Left forelimb (tissue), 1 donor: ENCODE measurements around the gene LRRC59.
A peak's percentile ranks its signal among the peaks of the same experiment; 100 is the strongest.
"Not testable (repeated sequence)": the region's sequence is repeated elsewhere in the genome, so short reads cannot be mapped to it uniquely, and the experiment has no call there.

Source experiments
- DNase-seq: peaks from one replicate; pipeline ENCODE4 v3.0.0-alpha.2; 2018; ENCODE audit warnings: low spot score

LRRC59 gene

DNA sequence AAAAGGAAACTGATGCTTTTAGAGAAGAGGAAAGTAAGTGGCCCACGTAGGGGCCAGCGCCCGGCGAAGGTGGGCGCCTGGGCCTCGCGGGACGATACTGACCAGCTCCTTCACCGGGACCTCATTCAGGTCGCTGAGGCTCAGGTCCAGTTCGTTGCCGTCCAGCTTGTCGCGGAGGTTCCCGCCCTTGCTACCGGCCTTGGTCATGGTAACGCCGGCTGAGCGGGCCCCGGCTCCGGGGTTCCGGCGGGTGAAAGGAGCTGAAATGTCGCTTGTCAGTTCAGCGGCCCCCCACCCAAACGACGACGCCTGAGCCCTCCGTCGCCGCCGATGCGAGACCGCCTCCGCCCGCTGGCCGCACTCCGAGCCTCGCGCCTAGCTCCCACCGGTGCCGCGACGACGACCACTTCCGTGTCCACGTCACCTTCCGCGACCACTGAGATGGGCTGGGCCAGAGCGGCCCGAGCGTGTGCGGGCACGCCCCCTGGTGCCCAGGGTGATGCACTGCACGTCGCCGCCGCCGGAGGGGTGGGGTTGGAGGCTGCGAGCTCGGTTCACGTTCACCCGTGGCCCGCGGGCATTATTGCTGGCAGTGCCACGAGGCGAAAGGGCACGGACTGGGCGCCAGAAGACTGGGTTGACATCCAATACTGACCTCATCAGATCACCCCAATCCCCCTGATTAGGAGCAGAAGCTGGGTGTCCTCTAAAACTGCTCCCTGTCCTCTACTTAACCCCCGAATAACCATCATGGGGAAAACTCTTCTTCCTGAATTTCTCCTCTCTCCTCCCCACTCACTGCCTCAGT is at the start of gene LRRC59:
LRRC59 (minus strand) TSS at position 413 of the 808 bp plus-strand sequence; CDS start at position 207, 206 bp downstream.
- DNase-seq = peak; percentile 95

DNA sequence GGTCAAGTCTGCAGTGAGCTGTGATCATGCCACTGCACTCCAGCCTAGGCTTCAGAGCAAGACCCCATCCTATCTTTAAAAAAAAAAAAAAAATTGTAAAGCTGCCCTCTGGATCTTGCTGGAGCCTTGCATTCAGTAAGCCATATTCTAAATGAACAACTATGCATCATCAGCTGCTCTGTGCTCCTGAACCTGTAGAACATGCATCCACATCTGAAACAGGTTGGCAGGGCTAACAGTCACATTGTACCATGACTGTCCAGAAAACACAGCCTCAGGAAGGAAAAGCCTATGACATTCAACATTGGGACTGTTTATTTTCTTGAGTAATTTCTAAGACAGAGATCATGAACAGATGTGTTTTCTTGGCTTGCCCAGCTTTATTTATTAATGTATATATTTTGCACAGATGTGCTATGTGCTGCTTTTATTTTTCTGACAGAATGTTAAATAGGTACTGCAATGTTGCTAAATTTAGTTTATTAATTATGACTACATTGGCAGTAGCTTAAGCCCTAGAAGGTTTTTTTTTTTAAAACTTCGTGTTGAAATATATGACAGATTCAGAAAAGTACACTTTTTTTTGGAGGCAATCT is 48.5 kb upstream of the LRRC59 start:
- no peak for DNase-seq

DNA sequence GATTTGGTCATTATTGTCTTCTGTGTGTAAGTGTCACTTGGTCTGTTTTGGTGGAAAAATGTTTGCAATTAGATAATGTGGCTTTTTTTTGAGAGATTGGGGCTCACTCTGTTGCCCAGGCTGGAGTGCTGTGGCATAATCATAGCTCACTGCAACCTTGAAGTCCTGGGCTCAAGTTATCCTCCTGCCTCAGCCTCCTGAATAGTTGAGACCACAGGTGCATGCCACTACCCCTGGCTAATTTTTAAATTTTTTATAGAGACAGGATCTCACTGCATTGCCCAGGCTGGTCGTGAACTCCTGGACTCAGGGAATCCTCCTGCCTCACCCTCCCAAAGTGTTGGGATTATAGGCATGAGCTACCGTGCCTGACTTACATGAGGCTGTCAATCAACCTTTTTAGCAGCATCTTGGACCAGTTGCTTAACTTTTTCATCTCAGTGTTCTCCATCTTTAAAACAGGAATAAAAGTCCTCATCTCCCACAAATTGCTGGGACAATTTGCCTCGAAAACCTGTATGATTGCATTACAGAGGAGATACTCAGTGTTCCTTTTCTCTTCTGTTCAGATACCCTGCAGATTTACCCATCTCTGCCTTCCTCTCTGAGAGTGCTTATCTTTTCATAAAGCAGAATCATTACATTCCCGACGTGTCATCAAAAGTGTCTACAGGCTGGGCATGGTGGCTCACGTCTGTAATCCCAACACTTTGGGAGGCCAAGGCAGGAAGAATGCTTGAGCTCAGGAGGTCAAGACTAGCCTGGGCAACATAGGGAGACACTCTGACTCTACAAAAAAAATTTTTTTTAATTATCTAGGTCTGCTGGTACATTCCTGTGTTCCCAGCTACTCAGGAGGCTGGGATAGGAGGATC is 47.8 kb upstream of the LRRC59 start:
- DNase-seq = no peak

DNA sequence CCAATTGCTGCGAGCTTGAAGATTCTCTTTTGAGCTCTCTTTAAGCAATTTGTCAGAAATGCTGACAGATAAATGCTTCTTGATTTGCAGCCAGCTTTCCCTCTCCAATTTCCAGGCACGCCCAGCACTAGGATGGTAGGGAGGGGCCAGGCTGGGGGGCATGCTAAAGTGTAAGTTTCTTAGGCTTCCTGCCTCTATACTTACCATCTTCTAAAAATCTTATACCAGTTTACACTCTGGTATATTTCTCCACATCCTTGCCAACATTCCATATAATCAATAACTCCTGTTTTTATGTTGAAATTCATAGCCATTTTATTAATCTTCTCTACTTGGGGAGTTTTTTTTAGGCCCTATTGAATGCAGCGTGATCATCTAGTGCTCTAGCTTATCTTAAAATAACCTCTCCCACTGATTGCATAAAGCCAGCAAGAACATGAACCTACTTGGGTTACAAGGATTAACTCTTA is 46.2 kb upstream of the LRRC59 start:
- no peak for DNase-seq

DNA sequence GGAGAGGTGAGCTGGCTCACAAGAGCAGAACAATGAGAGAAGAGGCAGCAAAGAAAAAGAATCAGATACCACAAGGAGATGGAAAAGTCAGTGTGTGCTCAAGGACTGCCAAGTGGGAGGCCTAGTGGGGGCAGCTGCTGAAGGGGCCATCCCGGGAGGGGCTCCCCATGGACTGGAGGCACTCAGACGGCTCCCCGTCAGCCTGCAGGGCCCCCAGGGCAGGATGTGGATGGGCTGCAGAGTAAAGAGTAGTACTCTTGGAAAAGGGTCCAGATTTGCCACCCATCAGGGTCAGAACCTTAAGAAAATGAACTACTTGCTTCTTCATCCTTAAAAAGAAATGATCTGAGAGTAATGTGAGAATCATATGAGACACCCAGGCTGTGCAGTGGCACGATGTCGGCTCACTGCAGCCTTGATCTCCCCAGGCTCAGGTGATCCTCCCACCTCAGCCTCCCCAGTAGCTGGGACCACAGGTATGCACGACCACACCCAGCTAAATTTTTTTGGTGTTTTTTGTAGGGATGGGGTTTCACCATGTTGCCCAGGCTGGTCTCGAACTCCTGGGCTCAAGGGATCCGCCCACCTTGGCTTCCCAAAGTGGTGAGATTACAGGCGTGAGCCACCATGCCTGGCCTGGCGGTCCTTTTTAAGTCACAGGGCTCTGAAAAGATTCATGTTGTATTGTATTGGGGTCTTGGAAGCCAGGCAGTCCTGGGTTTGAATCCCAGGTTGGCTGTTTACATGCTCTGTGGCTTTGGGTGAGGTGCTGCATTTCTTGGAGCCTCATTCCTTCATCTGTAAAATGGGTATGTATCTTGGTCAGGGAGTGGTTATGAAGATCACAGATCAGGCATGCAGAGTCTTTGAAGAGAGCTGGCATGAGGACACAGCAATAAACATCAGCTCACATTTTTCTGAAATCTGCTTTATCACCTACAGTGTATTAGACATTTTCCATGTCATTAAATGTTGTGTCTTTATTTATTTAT is 43.8 kb upstream of the LRRC59 start:
- DNase-seq = no peak

DNA sequence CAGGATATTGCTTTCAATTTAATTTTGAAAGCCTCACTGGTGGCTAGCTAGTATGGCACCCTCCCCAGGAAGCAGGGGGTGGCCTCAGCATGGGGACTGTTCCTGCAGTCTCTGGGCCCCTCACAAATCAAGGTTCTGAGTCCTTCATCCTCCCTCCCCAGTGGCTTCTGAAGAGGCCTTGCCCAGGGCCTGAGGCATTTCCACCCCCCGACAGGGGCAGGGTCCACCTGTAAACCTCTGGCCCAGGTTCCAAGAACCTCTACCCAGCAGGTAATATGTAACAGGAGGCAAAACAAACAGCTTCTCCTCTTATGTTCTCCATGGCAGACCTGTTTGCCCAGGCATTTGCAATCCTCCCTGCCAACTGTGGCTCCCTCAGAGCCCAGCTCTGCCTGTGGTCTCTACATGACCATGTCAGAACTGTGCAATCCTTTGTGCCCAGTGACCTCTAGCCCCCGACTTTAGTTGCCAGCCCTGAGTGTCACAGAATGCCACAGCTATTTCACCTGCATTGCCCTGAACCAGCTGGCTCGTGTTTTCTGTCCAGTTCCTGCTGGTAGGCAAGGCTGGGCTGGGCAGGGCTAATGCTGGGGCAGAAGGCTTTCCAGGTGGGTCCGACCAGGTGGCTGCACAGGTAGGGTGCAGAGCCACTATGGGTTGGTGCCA is 43.0 kb upstream of the LRRC59 start:
- no peak for DNase-seq

DNA sequence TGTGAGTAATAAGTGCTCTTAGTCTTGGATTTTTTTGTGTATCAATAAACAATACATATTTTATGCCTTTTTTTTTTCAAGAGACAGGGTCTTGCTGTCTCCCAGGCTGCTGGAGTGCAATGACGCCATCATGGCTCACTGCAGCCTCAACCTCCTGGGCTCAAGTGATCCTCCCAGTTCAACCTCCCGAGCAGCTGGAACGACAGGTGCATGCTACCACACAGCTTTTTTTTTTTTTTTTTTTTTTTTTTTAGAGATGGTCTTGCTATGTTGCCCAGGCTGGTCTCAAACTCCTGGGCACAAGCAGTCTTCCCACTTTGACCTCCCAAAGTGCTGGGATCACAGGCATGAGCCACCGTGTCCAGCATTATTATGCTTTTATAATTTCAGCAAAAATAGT is 41.7 kb upstream of the LRRC59 start:
- no peak for DNase-seq

DNA sequence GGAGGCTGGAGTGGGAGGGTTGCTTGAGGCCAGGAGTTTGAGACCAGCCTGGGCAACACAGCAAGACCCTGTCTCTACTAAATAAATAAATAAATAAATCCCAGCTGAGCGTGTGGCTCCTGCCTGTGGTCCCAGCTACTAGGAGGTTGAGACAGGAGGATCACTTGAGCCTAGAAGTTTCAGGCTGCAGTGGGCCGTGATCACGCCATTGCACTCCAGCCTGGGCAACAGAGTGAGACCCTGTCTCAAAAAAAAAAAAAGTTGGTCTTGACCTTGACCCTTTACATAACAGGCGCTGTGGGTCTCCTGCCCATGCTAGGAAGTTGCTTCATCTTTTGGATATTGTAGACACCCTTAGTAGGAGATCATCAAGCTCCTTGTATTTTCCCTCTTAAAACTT is 40.1 kb upstream of the LRRC59 start:
- DNase-seq = no peak

DNA sequence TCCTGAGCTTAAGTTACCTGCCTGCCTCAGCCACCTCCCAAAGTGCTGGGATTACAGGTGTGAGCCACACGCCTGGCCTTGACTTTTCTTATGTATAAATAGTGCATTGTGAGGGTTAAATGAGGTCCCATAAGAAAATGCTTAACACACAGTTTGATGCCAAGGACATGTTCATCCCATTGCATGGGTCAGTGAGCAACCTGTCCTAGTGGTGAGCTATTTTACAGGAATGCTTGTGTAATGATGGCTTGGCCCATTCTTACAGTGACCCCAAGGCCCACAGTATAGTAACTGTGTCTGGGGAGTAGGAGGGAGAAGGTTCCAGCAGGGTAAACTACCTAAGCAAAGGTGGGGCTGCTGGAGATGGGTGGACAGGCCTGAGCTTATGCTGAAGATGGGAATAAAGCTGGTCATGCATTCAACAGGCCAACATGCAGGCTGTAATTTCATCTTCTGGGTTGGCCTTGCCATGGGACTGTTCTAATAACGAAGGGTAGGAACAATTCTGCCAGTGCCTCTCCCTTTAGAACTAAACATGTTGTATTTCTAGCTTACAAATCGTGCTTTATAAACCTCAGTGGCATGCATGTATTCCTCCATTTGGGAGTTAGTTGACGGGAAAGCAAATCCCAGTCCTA is 34.9 kb upstream of the LRRC59 start:
- DNase-seq = no peak

DNA sequence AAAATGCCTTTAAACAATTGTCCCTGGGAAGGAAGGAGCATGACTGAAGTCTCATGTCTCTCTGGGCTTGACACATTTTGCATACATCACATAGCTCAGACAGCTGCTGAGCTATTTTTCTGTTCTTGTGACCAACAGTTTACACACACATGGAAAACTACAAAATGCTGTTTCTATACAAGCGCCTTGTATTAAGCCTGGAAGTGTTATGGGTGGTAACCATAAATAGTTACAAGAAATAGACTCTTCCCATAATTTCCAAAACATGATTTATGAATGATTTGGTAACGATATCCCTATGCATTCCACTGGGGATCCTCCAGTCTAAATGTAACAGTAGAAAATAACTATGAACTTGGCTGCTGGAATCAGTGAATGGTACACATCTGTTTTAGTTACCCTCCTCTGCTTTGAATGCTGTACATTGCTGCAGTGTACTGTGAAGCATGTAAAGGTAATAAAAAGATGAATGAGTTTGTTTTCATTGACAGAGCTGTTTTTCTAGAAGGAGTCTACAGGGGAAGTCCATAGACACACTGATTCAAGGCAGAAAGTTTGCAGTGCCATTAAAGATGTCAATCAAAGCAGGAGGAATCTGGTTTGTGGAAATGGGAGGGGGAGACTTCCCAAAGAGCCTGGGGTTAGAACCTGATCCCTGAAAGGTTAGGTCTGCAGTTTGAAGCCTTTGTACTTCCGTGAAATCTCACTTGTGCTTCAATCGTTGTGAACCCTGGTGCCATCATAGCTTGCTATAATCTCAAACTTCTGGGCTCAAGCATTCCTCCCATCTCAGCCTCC is 33.7 kb upstream of the LRRC59 start:
- DNase-seq = no peak

DNA sequence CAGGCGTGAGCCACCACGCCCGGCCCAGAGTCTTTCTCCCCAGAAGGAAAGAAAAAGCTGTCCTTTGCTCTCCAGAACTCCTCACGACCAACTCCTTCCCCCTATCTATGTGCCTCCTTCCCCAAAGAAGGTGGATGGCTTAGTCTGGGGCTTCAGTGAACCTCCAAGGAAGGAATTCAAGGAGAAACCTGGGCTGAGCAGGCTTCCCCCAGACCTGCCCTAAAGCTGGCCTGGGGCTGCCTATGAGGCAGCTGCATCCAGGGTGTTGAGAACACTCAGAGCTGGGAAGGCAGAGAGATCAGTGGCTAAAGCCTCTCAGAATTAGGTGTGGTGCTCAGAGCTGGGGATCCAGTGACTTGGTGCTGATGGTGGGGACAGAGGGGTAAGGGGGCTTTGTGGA is 32.5 kb upstream of the LRRC59 start:
- DNase-seq = no peak

DNA sequence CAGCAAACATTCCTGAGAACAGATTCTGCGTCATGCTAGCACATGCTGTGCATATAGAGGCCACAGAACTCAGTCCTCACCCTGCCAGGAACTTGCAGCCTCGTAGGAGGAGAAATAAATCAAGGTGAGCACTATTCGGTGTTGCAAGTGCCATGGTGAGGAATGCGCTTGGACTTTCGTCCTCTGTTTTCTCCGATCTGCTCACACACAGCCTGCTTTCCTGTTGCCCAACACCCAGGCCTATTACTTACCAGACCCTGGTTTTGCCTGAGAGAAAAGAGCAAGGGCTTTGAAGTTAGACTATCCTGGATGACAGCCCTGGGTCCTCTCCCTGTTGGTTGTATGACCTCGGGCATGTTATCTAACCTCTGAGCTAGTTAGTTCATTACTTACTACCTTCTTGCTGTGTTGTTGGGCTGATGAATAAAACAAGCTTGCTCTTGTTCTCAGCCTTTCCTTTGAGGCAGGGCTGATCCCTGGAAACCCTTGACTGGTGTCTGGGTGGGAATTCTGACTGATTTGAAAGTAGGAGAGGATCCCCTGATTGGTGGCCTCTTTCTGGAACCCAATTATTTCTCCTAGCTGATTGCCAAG is 31.6 kb upstream of the LRRC59 start:
- no peak for DNase-seq

DNA sequence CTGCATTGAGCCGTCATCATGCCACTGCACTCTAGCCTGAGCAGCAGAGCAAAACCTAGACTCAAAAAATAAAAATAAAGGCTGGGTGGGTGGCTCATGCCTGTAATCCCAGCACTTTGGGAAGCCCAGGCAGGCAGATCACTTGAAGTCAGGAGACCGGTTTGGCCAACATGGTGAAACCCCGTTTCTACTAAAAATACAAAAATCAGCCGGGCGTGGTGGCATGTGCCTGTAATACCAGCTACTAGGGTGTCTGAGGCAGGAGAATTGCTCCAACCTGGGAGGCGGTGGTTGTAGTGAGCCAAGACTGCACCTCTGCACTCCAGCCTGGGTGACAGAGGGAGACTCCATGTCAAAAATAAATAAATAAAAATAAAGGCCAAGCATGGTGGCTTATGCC is 30.8 kb upstream of the LRRC59 start:
- DNase-seq = not testable (repeated sequence)

DNA sequence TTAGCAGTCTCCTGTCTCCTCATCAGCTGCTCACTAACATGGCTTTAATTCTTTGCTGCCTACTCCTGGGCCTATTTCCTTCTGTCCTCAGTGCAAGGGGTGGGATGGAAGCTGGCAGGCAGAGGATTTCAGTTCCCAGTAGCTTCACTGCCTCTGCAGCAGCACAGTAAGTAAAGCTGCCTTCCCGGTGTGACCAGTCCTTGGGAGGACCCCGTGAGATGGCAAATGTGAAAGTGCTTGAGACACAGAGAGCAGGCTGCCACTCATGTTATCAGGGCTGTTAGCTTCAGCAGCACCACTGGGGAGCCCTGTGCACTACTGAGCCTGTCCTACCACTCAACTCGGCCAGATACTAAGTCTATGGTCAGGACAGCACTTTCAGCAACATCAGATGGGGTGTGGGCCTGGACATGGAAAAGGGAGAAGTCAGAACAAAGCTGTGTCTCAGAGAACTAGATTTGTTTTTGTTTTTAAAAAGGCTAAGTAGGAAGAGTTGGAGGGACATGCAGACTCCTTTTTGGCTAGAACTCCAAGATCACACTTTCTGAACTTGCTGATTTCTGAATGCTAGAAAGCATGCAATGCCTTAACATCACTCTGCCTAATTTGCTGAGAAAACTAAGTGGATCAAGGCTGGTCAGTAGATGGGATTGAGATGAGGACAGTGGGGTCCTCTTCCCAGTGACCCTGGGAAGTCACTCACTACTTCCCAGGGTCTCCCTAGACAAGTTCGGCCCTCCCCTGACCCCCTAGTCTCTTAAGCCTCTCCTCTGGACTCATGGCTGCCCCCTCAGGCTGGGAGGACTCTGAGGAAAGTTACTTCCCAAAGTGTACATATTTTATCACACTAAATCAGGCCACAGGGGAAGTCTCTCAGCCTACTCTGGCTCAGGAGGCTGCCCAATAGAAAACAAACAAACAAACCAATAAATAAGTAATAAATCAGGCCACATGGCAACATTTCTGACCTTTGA is 29.8 kb upstream of the LRRC59 start:
- DNase-seq = no peak

DNA sequence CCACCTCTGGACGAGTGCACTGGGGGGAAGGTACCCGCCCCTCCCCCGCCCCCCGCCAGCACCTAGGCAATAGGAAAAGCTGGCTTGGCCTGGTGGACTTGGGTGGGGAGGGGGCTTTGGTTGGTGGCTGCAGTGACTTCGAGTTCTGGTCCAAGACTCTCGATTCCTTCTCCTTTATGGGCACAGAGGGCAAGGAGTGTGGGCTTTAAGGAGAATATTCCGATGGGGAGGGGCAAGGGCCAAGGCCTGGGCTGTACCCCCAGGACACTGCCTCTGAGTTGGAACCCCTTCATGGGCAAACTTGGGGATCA is 29.1 kb upstream of the LRRC59 start:
- DNase-seq = no peak

DNA sequence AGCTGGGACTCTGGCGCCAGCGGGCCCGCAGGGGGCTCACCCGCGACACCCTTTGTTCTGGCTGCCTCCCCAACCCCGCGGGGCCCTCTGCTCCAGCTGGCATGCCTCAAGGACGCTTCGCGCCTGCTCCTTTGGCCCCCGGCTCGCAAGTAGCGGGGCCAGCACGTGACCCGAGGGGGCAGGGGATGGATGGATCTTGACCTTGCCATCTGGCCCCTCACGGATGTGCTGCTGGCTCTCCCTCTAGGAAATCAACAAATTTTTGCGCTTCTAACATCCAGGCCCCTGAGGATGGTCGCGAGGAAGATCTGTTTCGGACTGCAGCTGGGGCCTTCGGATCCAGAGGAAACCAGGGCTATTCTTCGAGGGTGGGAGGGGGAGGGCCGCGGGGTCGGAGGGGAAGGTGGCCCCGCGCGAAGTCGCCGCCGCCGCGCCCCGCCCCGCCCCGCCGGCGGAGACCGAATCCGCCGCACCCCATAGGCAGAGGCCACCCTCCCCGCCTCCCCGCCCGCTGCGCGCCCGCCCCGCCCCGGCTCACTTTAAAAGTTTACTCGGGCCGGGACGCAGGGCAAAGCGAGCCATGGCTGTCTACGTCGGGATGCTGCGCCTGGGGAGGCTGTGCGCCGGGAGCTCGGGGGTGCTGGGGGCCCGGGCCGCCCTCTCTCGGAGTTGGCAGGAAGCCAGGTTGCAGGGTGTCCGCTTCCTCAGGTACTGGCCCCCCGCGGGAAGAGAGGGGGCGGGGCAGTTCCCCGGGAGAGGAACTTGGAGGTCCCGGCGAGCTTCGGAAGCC is 28.6 kb upstream of the LRRC59 start, which contains the start of gene ACSF2:
ACSF2 (plus strand) TSS at position 537 of the 790 bp plus-strand sequence; CDS start at position 581, 44 bp downstream.
- DNase-seq = peak; percentile 83
